Heart left ventricle (tissue), 13 donors: ENCODE data around the gene DYSF.

Experiments used
- POLR2A ChIP-seq, 2 donors: fragments of 450-650 bp; IDR thresholded peaks; one replicate each; pipeline ENCODE4 v1.6.1; 2017; ENCODE audit warnings: antibody characterized with exemption in 2 of 2, mild to moderate bottlenecking in 2 of 2, moderate library complexity in 2 of 2
- TF ChIP-seq, protein P1 (sequence below), 12 donors: fragments of 200-600 bp; sonication (generic) in 4 of 12; IDR thresholded peaks; one replicate each; pipeline versions ENCODE4 v1.5.0 to v1.8.0; 2018 to 2022; ENCODE audit warnings: antibody characterized with exemption in 12 of 12, mild to moderate bottlenecking in 5 of 12
- donor health status: ischemic (EF 13 %, LVEDD 7.1; RV severe dilation, severe dysfunction).
- donor health status: DM: no; HTN: yes; CAD: no.
- donor health status: DM: no; HTN: no; CAD: no.
- donor health status: ischemic (EF 25% LVEDD 6.9; RV normal size, moderate dysfunction).
- donor health status: ischemic (EF 25% LVEDD 5.7; RV mildly dilated, moderate dysfunction).
- donor health status: ischemic (EF 35%, LVEDD 5.7; RV mildly dilated, moderate dysfunction).
- donor health status: nonischemic (EF 11% LVEDD 7.7; RV severe dilation, severe dysfunction).
- donor health status: DM: yes; HTN: yes; CAD: no.
- donor health status: PGD.
- donor health status: ischemic (EF 29% LVEDD 5.4; RV normal size, mild dysfunction).
- donor health status: nonischemic (EF 23%, LVEDD 6.1; RV moderate dilation, normal function).

DNA sequence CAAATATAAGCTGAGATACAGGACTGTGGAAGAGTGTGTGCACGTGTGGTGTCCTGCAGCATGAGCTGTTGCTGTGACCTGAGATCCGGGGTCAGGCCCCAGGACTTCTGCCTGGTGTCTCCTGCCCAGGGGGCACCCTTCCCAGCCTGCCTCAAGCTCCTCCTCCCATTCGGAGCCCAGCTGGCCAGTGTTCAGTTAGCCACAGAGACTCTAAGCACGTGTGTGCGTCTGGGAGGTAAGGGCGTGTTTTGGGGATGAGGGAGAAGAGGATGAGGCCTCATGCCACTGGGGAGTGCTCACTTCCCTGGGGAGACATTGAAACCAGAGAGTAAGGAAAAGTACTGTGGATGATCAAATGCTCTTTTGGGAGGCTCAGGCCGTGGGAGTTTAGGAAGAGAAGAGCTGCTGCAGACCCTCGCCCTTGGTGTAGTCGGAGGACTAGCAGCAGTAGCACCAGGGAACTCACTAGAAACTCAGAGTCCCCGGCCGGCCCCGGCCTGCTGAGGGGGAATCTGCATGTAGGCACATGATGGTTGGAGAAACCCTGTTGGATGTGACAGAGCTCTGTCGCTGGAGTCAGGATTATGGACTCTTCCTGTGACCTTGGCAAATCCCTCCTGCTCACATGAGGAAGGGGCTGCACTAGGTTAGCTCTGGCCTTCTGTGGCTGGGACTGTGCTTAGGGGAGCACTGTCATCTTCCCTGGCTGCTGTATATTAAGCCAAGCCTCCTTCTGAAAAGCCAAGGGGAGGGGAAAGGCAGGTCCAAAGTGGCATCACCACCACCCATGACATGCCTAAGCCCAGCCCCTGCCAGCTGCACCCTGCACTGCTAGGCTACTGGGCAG is 231.1 kb downstream of the DYSF start:
- TF ChIP-seq, protein P1, sequence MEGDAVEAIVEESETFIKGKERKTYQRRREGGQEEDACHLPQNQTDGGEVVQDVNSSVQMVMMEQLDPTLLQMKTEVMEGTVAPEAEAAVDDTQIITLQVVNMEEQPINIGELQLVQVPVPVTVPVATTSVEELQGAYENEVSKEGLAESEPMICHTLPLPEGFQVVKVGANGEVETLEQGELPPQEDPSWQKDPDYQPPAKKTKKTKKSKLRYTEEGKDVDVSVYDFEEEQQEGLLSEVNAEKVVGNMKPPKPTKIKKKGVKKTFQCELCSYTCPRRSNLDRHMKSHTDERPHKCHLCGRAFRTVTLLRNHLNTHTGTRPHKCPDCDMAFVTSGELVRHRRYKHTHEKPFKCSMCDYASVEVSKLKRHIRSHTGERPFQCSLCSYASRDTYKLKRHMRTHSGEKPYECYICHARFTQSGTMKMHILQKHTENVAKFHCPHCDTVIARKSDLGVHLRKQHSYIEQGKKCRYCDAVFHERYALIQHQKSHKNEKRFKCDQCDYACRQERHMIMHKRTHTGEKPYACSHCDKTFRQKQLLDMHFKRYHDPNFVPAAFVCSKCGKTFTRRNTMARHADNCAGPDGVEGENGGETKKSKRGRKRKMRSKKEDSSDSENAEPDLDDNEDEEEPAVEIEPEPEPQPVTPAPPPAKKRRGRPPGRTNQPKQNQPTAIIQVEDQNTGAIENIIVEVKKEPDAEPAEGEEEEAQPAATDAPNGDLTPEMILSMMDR (IDR thresholded peaks at IDR 0.05), result no peak
- TF ChIP-seq POLR2A (IDR thresholded peaks at IDR 0.05), result no peak
